Right lobe of liver (tissue), 4 donors: ENCODE data around the gene ZNF487.

Experiments used
- CTCF ChIP-seq, 4 donors: fragments of 200-600 bp in 3 of 4; fragments of 450-650 bp in 1 of 4; IDR thresholded peaks; one replicate each; pipeline versions ENCODE4 v1.5.1 to v1.8.0; 2016 to 2022; ENCODE audit warnings: antibody characterized with exemption in 4 of 4, mild to moderate bottlenecking in 2 of 4
- POLR2A ChIP-seq: fragments of 450-650 bp; IDR thresholded peaks from one replicate; pipeline ENCODE4 v1.6.1; 2017; ENCODE audit warnings: antibody characterized with exemption, mild to moderate bottlenecking
- donor health status: DM: no; HTN: no; CAD: no.
- donor health status: DM: no; HTN: no; CAD: no.
- donor health status: DM: no; HTN: yes; CAD: no.

GRCh38 chr10:43444897-43445466 lies 8.1 kb downstream of the ZNF487 start:
- TF ChIP-seq CTCF (IDR thresholded peaks at IDR 0.05) = no peak
- TF ChIP-seq POLR2A = no peak
